CD4-positive, alpha-beta T cell treated with Interleukin-6 at 100 ng/mL for 8 hours (primary cell): ENCODE measurements around the gene DLGAP3.
"Not testable (repeated sequence)": the region's sequence is repeated elsewhere in the genome, so short reads cannot be mapped to it uniquely, and the experiment has no call there.

Experiments
- DNase-seq: peaks from one replicate; pipeline ENCODE4 v3.0.0-alpha.2; 2020; ENCODE audit warnings: mixed read lengths, low spot score

The DLGAP3 gene

GRCh38 chr1:34829250-34829649 lies 100.2 kb downstream of the DLGAP3 start:
- DNase-seq, result no peak

- DNase-seq, result no peak
These were observed 100.8 kb downstream of the DLGAP3 start for GRCh38 chr1:34828611-34829010.

GRCh38 chr1:34827341-34827941 lies 102.0 kb downstream of the DLGAP3 start:
- no peak for DNase-seq

- no peak for DNase-seq
These were observed 103.9 kb downstream of the DLGAP3 start for GRCh38 chr1:34825455-34826091.

GRCh38 chr1:34824817-34825454 lies 104.5 kb downstream of the DLGAP3 start:
- no peak for DNase-seq

- DNase-seq, result no peak
These were observed 107.2 kb downstream of the DLGAP3 start for GRCh38 chr1:34822202-34822601.

GRCh38 chr1:34818862-34819261 lies 110.6 kb downstream of the DLGAP3 start:
- not testable (repeated sequence) for DNase-seq

GRCh38 chr1:34816778-34817177 lies 112.7 kb downstream of the DLGAP3 start:
- no peak for DNase-seq

GRCh38 chr1:34816332-34816731 lies 113.1 kb downstream of the DLGAP3 start:
- no peak for DNase-seq
